SW480 (cell line): Measurements from ENCODE around the gene TUBGCP5.

Source experiments
- DNase-seq: peaks from one replicate; pipeline ENCODE4 v3.0.0-alpha.2; 2016; ENCODE audit warnings: low spot score

Gene TUBGCP5

GRCh38 chr15:22978691-22979237, 60.6 kb downstream of the TUBGCP5 start:
- peak; percentile 6 for DNase-seq

DNA sequence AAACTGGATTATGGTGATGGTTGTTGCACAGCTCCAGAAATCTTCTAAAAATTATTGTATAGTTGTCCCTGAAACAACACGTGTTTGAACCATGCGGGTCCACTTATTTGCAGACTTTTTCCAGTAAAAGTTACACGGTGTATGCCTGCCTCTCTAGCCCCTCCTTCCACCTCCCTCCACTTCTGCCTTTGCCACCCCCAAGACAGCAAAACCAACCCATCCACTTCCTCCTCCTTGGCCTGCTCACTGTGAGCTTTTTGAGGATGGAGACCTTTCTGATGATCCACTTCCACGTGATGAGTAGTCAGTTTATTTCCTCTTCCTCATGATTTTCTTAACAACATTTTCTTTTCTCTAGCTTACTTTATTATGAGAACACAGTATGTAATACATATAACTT, 64.6 kb downstream of the TUBGCP5 start:
- DNase-seq: no peak

- DNase-seq: no peak
Observed at GRCh38 chr15:22973987-22974386, 65.4 kb downstream of the TUBGCP5 start.

DNA sequence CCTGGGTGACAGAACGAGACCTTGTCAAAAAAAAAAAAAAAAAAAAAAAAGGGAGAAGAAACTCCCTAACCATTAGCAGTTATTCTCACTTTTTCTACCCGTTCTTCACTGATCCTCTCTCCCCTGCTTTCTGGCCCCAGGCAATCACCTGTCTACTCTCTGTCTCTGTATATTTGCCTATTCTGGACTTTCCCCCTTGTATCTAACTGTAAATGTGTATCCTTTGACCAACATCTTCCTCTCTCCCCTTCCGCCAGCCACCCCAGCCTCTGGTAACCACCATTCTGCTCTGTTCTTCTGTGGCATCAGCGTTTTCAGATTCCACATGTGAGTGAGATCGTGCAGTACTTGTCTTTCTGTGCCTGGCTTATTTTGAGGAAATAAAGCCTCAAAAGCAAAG, 66.1 kb downstream of the TUBGCP5 start:
- no peak for DNase-seq

DNA sequence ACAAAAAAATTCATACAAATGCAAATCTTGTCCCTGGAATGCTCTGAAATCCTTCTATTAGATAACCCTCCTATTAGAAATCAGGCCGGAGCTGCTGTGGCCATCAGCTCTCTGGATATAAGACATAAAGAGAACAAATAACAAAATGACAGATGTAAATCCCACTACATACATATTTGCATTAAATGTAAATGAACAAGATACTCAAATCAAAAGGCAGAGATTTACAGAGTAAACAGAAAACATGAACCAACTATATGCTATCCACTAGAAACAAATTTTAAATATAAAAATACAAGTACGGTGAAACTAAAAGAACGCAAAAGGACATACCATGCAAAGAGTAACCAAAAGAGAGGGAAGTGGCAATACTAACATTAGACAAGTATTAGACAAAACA, 69.9 kb downstream of the TUBGCP5 start:
- no peak for DNase-seq

DNA sequence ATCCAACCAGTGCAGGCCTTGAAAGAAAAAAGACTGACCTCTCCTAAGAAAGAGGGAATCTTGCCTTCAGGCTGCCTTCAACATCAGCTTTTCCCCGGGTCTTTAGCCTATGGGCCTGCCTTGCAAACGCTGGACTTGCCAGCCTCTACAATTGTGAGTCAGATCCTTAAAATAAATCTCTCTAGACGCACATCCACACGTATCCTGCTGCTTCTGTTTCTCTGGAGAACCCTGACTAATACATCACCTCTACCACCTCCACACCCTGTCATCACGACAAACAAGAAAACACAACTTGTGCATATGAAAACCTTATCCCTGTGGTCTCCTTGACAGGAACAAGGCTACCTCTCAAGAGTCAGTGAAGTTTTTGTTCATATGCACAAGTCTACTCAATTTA, 71.0 kb downstream of the TUBGCP5 start:
- no peak for DNase-seq

DNA sequence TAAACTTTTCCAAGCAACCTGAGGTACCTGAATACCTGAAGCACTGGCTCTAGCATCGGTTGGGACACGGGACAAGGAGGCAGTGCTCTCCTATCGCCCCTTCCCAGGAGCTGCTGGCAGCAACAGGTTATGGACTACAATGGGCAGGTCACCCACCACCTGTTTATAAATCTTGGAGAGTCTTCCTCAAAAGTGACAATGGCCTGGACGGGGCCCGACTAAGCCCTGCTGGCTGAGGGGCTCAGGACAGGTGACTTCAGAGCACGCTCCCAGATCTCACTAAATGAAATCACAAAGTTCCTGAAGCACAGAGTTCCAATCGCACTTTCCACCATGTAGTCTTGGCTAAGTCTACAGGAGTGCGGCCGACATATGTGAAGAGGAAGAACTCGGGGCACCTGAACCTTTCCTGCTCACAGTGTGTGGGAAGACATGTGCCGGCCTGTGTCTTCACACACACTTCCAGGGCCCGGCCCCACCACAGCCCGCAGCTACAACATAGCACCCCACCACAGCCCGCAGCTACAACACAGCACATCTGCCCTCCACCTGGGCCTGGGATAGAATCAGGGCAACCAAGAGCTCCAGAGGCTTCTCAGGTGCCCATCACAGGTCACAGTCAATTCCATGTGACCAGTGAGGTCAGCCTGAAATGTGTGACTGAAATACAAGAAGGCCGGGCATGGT, 72.1 kb downstream of the TUBGCP5 start:
- DNase-seq: no peak

GRCh38 chr15:22966321-22967083, 72.9 kb downstream of the TUBGCP5 start:
- no peak for DNase-seq

DNA sequence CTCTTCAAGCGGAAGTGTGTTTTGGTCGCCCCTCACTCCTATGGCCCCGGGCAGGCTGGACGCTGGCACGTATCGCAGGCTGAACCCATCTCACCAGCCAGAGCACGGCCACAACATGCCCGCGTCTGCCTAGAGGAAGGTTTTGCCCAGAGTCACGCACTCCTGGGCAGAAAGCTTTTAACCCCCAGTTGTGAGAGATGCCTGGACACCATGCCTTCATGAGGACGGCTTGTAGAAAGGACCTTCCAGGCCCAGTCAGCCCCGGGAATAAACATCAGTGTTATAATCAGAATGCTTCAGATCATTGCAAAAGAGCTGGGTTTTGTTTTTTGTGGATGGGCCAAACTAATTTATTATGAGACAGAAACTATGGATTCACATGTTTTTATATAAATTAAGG, 75.7 kb downstream of the TUBGCP5 start:
- DNase-seq: no peak

DNA sequence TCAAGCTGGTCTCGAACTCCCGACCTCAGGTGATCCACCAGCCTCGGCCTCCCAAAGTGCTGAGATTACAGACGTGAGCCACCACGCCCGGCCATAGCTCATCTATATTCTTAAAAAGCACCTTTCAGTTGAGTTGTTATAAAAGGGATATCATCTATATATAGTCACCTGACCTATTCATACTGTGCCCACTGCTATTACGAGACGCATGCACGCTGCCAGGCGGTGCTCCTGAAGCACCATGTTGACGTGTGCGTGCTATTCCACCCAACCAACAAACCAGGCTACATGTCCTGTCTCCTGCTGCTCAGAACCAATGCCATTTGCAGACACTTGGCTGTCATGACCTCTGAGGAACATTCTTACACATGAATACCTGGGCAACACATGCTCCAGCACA, 76.8 kb downstream of the TUBGCP5 start:
- DNase-seq: no peak

DNA sequence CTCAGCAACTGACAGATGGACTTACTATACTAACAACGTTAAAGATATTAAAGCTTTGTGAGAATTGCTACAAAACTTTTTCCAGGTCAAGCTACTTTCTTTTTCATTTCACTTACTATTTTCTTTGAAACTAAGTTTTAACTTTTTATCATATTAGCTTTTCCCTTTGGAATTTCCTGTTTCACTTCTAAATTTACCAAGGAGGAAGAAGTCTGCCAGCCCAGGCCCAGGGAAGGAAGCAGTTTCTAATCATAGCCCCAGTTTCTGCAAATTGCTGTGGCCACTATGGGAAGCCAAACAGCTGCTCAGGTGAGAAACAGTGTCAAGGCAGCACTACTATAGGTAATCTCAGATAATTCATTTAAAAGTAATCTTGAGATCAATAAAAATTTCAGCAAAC, 77.6 kb downstream of the TUBGCP5 start:
- DNase-seq: no peak

GRCh38 chr15:22960556-22960955, 78.8 kb downstream of the TUBGCP5 start:
- DNase-seq: no peak

DNA sequence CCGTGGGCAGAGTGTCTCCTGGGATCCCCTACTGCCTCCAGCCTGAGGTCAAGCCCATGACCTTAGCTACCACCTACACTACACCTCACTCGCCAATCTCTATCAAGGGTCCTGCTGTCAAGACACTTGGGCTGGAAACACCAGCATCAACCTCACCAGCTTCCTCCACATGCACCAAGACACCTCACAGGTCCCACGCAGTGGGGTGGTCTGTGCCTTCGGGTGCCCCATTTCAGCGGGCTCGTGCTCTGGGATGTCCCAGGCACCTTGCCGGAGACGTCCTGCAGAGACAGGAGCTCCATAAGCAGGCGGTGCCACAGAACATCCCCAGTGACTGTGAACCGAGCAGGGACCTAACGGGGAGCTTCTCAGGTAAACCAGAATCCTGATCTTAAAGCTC, 79.2 kb downstream of the TUBGCP5 start:
- DNase-seq: no peak

DNA sequence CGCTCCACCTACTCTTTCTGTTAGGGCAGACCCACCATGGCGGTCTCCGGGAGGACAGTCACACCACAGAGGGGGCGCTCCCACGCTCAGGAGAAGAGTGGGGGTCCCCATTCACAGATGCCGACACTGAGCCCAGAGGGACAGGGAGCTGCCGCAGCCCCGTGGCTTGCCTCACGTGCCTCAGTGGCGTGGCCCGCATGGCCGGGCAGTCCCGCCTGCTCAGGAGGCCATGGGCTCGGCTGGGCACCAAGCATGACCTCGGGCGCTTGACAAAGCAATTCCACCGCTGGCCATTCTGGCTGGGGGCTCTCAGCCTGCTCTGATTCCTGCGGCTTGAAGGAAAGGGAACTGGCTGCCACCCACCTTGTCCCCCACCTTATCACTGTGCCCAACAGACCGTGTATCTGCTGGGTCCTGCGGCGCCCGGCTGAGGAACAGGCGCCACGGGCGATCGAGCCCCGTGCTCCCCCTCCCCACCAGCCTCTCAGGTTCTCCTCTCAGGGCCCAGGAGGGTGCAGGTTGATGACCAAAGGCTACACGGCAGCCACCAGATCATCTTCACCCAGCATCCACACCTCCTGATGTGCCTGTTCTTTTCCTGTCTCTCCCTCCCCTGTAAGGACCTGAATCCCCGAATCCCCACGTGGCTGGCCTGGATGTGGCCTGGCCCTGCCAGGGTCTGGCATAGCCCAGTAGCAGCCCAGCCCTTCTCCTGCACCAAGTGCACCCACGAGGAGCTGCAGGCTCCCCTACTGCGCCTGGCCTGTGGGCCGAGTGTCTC, 79.9 kb downstream of the TUBGCP5 start:
- no peak for DNase-seq

DNA sequence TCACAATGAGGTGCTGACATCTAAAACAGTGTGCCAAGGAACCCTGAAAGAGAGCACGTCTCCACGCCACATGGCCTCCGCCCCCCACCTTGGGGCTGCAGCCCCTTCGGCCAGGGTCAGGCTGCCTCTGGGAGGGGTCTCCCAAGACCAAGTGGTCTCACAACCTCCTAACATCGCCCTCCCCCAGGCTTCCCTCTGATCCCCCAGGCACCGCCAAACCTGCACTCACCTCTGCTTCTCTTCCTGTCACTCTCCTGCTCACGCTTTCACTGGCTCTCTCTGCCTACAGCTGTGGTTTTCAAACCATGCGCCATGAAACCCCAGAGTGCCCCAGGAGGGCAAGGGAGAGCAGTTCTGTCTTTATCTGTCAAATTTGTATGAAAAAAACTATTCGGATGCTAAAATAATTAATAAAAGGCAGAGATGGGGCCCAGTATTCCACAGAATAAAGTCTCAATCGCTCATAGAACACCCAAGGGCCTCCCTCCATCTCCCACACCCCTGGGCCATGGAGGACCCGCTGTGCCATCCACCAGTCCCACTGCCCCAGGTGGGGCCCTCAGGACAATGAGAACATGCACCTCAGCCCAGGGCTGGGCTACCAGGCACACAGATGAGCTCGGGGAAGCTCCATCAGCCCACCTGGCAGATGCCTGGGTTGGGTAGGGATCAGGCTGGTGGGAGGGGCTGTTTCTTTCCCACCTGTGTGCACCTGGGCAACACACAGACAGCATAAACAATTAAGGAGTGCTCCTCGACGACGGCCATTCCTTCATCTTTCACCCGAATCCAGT, 80.7 kb downstream of the TUBGCP5 start:
- DNase-seq: no peak

DNA sequence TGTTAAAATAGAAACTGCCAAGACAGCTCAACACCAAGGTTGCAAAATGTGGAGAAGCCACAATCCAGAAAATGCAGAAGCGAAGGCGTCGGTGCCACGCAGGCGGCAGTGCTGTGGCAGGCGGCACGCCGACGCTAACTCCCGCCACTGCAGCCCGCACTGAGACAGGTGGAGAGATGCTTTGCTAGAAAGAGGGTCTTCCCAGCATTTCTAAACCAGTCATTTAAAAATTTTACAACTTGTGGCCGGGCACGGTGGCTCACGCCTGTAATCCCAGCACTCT, 82.5 kb downstream of the TUBGCP5 start:
- no peak for DNase-seq

DNA sequence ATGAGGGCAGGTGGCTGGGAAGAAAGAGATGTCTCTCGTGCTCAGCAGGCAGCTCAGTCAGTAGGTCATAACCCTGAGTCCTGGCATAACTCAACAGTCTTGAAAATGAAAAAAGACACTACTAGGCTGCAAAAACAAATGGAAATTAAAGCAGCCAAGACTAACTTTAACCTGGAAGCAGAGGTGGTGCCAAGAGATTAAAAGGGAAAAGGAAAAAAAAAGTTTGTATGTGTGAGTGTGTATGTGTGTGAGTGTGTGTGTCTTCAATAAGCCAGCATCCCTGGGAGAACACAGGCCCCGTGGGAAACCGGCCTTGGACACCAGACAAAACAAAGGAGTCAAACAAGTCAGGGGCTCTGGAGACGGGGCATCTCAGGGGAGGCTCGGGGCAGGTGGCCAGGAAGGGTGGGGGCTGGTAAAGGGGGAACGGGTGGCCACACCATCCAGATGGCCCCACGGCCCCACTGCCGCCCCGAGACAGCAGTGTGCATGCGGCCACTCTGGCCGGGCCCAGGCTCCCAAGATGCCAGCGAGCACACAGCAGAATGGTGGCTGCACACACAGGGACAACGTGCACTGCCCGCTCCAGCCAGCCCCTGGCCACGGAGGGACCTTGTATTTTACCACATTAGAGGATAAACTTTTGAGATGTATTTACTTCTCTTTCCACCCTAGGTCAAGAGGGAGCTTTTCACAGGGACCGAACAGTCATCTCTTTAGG, 83.0 kb downstream of the TUBGCP5 start:
- no peak for DNase-seq

- no peak for DNase-seq
Observed at GRCh38 chr15:22955544-22956119, 83.7 kb downstream of the TUBGCP5 start.

GRCh38 chr15:22954798-22955543, 84.4 kb downstream of the TUBGCP5 start:
- DNase-seq: no peak

DNA sequence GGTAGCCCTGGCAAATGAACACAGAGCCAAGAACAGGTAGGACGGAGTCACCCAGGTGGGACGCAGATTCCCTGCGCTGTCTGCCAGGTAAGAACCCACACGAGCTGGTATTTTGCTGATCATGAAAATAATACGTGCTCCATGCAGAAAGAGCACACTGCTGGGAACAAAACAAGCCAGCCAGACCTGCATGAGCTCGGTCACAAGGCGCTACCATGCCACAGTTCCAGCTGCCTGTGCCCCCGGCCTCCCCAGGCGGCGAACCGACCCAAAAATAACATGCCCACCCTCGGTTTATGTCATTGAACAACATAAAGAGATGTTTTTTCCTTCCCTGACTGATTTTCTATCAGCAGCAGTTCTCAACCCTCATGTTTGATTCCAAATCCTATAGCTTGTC, 85.0 kb downstream of the TUBGCP5 start:
- DNase-seq: no peak
